ENCODE measurements around the gene CIAO2B.
"Not testable (repeated sequence)": the region's sequence is repeated elsewhere in the genome, so short reads cannot be mapped to it uniquely, and the experiment has no call there.

Gene CIAO2B

DNA sequence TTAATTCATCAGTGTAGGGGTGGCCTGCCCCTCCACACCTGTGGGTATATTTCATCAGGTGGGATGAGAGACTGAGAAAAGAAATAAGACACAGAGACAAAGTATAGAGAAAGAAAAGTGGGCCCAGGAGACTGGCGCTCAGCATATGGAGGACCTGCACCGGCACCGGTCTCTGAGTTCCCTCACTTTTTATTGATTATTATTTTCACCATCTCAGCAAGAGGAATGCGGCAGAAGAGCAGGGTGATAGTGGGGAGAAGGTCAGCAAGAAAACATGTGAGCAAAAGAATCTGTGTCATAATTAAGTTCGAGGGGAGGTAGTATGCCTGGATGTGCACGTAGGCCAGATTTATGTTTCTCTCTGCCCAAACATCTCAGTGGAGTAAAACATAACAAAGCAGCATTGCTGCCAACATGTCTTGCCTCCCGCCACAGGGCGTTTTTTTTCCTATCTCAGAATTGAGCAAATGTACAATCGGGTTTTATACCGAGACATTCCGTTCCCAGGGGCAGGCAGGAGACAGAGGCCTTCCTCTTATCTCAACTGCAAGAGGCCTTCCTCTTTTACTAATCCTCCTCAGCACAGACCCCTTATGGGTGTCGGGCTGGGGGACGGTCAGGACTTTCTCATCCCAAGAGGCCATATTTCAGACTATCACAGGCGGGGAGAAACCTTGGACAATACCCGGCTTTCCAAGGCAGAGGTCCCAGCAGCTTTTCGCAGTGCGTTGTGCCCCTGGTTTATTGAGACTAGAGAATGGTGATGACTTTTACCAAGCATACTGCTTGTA is 21.4 kb upstream of the CIAO2B start:
- DNase-seq (ENCODE audit: low read depth): not testable (repeated sequence)

GRCh38 chr16:66954097-66954659 is 20.0 kb upstream of the CIAO2B start:
- peak; percentile 60 for DNase-seq (ENCODE audit: low read depth)

DNA sequence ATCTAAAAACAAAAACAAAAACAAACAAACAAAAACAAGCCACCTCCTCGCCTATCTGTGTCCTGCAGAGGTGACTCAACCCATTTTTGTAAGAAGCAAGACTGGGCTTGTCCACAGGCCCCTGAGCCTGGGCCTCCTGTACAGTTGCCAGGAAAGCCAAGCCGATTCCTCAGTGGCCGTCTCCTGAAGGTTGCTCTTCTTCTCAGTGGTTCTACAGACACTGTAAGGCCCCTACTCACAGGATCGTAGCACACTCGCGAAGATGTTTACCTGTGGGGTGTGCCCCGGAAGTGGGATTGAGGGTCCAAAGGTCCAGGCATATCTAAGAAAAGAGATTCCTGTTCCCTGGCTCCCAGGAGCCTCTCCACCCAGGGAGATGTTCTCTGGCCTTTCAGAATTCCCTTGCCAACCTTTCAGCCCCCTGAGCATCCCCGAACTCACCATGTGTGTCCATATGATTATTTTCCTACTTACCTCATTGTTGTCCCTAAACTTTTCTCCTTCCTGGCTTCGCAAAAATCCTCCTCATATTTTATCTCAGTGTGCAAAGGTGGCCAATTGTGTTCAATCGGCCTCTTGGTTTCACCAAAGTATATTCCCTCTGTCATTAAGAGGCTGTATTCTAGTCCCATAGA is 19.4 kb upstream of the CIAO2B start:
- no peak for DNase-seq (ENCODE audit: low read depth)

- no peak for DNase-seq (ENCODE audit: low read depth)
These were observed 18.4 kb upstream of the CIAO2B start for GRCh38 chr16:66952430-66953110.

- no peak for DNase-seq (ENCODE audit: low read depth)
These were observed 17.0 kb upstream of the CIAO2B start for GRCh38 chr16:66950971-66951790.

GRCh38 chr16:66950437-66950836 is 16.2 kb upstream of the CIAO2B start:
- no peak for DNase-seq (ENCODE audit: low read depth)

GRCh38 chr16:66949472-66949871 is 15.3 kb upstream of the CIAO2B start:
- DNase-seq (ENCODE audit: low read depth): no peak

DNA sequence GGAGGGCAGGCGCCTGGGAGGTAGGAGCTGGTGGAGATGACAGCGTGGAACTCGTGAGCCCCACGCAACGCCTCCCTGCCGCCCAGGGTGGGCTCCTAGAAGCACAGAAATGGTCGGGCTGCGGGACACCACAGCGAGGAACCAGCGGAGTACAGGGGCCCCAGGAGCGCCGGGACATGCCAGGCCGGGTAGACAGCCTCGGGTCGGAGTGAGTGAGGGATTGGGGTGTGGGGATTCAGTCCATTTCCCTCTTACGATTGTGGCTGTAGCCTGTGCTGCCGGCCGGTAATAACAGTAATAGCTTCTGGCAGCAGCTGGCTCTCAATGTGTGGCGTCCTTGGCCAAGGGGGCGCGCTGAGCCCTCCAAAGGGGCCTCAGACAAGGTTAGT is 14.6 kb upstream of the CIAO2B start:
- DNase-seq (ENCODE audit: low read depth): no peak

GRCh38 chr16:66948134-66948836 is 14.1 kb upstream of the CIAO2B start:
- DNase-seq (ENCODE audit: low read depth): no peak

GRCh38 chr16:66947302-66948065 is 13.3 kb upstream of the CIAO2B start:
- DNase-seq (ENCODE audit: low read depth): peak; percentile 70

GRCh38 chr16:66946974-66947301 is 12.7 kb upstream of the CIAO2B start:
- no peak for DNase-seq (ENCODE audit: low read depth)

- no peak for DNase-seq (ENCODE audit: low read depth)
These were observed 12.3 kb upstream of the CIAO2B start for GRCh38 chr16:66946541-66946940.

DNA sequence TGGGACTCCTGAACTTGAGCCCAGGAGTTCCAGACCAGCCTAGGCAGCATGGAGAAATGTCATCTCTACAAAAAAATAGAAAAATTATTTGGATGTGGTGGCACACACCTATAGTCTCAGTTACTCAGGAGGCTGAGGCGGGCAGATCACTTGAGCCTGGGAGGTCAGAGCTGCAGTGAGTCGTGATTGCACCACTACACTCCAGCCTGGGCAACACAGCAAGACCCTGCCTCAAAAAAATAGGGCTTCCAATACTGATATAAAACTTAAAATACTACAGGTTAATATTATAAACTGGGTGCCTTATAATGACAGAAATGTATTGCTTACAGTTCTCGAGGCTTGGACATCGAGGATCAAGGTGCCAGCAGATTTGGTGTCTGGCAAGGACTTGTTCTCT is 11.7 kb upstream of the CIAO2B start:
- no peak for DNase-seq (ENCODE audit: low read depth)

- DNase-seq (ENCODE audit: low read depth): not testable (repeated sequence)
These were observed 10.8 kb upstream of the CIAO2B start for GRCh38 chr16:66944971-66945370.

DNA sequence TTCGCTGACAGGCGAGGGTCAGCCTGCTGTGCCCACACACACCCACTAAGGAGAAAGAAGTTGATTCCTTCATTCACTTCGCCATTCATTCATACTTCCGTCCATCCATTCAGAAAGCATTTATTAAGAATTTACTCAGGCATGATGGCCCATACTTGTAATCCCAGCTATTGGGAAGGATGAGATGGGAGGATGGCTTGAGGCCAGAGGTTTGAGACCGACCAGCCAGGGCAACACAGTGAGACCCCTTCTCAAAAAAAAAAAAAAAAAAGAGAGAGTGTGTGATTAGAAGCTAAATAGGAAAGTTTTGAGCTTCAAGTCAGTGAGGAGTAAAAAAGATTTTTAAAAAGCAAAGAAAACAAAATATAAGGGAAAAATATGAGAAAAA is 9.8 kb upstream of the CIAO2B start:
- DNase-seq (ENCODE audit: low read depth): no peak

DNA sequence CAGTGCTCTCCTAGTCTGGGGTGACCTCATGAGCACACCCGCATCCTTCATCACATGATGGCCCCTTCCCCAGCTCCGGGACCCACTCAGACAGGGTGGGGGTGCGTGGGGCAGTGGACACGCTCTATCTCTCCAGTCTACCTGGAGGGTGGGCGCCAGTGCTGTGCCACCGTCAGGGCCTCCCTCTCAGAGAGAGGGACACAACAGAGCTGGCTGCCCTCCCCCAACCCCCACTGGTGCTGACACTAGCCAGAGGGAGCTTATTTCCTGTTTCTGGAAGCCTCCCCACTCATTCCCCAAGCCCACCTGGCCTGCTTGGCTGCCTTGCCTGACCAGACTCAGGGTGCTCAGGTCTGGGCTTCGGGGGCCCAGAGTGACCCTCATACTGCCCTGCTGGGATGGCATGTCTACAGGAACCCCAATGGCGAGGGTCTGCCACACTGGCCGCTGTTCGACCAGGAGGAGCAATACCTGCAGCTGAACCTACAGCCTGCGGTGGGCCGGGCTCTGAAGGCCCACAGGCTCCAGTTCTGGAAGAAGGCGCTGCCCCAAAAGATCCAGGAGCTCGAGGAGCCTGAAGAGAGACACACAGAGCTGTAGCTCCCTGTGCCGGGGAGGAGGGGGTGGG is 9.3 kb upstream of the CIAO2B start:
- DNase-seq (ENCODE audit: low read depth): no peak

GRCh38 chr16:66942981-66943380 is 8.8 kb upstream of the CIAO2B start:
- DNase-seq (ENCODE audit: low read depth): no peak

- no peak for DNase-seq (ENCODE audit: low read depth)
These were observed 6.0 kb upstream of the CIAO2B start for GRCh38 chr16:66940236-66940635.

GRCh38 chr16:66939366-66939765 is 5.2 kb upstream of the CIAO2B start:
- no peak for DNase-seq (ENCODE audit: low read depth)

DNA sequence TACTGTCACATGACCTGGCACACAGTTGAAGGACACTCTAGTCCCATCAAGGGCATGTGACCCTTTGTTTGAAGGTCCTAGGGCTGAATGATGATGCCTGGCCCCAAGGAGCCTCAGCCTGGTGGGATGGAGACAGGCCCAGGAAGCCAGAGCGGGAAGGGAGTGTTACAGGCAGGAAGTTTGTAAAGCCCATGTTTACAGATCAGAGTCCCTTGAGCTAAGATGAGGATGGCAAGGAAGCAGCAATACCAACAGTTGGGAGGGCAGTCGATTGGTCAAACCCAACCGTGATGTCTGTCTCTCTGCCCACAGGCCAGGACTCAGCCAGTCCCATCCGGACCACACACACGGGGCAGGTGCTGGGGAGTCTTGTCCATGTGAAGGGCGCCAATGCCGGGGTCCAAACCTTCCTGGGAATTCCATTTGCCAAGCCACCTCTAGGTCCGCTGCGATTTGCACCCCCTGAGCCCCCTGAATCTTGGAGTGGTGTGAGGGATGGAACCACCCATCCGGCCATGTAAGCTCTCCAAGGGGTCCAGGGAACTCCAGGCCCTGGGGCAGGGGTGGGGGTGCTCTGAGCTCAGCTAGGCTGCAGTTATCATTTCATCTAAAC is 3.6 kb upstream of the CIAO2B start:
- no peak for DNase-seq (ENCODE audit: low read depth)
